HG03103 (cell line): ENCODE measurements around the gene PRTN3.
"Not testable (repeated sequence)": the region's sequence is repeated elsewhere in the genome, so short reads cannot be mapped to it uniquely, and the experiment has no call there.

Experiments
- ATAC-seq: cut with Tn5 transposase; IDR thresholded peaks from one replicate; pipeline ENCODE4 v1.9.1; 2021; ENCODE audit warnings: low read depth; ENCODE audit not compliant: unreplicated experiment

PRTN3 gene

GRCh38 chr19:814152-815078 is 26.4 kb upstream of the PRTN3 start:
- ATAC-seq: no peak

GRCh38 chr19:815079-815774 is 25.6 kb upstream of the PRTN3 start:
- ATAC-seq: no peak

GRCh38 chr19:815775-816499 is 24.9 kb upstream of the PRTN3 start:
- no peak for ATAC-seq

- ATAC-seq: no peak
Measured at GRCh38 chr19:816500-816857, 24.3 kb upstream of the PRTN3 start.

- ATAC-seq: not testable (repeated sequence)
Measured at GRCh38 chr19:820212-820611, 20.6 kb upstream of the PRTN3 start.

- ATAC-seq: no peak
Measured at GRCh38 chr19:821231-821824, 19.5 kb upstream of the PRTN3 start.

- no peak for ATAC-seq
Measured at GRCh38 chr19:821825-822503, 18.8 kb upstream of the PRTN3 start, which contains the start of gene PLPPR3. Gene PLPPR3, minus strand, starts transcription at chr19:821955. Its CDS starts 396 bp downstream, at chr19:821559.

- no peak for ATAC-seq
Measured at GRCh38 chr19:823565-824121, 17.2 kb upstream of the PRTN3 start.

- no peak for ATAC-seq
Measured at GRCh38 chr19:824885-825284, 15.9 kb upstream of the PRTN3 start.

GRCh38 chr19:825897-826644 is 14.7 kb upstream of the PRTN3 start:
- ATAC-seq: no peak

GRCh38 chr19:827314-827709 is 13.5 kb upstream of the PRTN3 start:
- no peak for ATAC-seq

- ATAC-seq: no peak
Measured at GRCh38 chr19:827710-828321, 13.0 kb upstream of the PRTN3 start, which contains the start of gene AZU1. Gene AZU1, plus strand, starts transcription at chr19:827837. Its CDS starts 10 bp downstream, at chr19:827847.

GRCh38 chr19:829129-829758 is 11.6 kb upstream of the PRTN3 start:
- no peak for ATAC-seq

- no peak for ATAC-seq
Measured at GRCh38 chr19:831407-832369, 9.1 kb upstream of the PRTN3 start.

- ATAC-seq: no peak
Measured at GRCh38 chr19:834216-834615, 6.6 kb upstream of the PRTN3 start.

- no peak for ATAC-seq
Measured at GRCh38 chr19:835210-835810, 5.5 kb upstream of the PRTN3 start.

GRCh38 chr19:842802-843179 is 2.0 kb downstream of the PRTN3 start:
- ATAC-seq: not testable (repeated sequence)
